ENCODE measurements around the gene SCN4A. TPM values are rescaled to one million over a fixed set of nuclear protein-coding genes. Genes with fewer than 3 reads are reported as not detected.
"Not testable (repeated sequence)": the region's sequence is repeated elsewhere in the genome, so short reads cannot be mapped to it uniquely, and the experiment has no call there.

Gene SCN4A
- total and polyA plus RNA-seq, 7 donors, result 3.8 to 137 (median 45.9) TPM

DNA sequence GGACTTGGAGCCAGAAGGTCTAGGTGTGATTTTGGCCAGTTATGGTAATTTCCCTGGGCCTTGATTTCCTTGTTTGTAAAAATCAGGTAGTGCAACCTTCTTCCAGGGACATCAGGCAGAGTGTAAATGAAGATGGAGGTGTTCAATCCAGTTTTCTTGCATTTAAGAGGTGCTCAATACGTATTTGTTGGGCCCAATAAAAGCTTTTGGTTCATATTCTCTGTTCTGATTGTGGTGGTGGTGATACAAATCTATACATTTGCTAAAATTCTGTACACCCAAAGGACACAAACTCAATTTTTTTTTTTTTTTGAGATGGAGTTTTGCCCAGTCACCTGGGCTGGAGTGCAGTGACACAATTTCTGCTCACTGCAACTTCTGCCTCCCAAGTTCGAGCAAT lies 46.6 kb downstream of the SCN4A start:
- no peaks in the 10 kb centered on the region for H3K36me3 ChIP-seq (ENCODE audit: insufficient read depth in 1 of 2, low read depth in 1 of 2)
- no peak for DNase-seq
- H3K4me1 ChIP-seq, result peaks cover 7% of the 10 kb centered on the region
- no peak overlapping the region for H3K4me3 ChIP-seq
- no peak overlapping the region for H3K27ac ChIP-seq
- TF ChIP-seq, protein P1, sequence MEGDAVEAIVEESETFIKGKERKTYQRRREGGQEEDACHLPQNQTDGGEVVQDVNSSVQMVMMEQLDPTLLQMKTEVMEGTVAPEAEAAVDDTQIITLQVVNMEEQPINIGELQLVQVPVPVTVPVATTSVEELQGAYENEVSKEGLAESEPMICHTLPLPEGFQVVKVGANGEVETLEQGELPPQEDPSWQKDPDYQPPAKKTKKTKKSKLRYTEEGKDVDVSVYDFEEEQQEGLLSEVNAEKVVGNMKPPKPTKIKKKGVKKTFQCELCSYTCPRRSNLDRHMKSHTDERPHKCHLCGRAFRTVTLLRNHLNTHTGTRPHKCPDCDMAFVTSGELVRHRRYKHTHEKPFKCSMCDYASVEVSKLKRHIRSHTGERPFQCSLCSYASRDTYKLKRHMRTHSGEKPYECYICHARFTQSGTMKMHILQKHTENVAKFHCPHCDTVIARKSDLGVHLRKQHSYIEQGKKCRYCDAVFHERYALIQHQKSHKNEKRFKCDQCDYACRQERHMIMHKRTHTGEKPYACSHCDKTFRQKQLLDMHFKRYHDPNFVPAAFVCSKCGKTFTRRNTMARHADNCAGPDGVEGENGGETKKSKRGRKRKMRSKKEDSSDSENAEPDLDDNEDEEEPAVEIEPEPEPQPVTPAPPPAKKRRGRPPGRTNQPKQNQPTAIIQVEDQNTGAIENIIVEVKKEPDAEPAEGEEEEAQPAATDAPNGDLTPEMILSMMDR (IDR thresholded peaks at IDR 0.05), result no peak
- WGBS, 3 donors, result 95 to 100% (median 100%) methylated on average over 2 of the region's 2 CpGs
- no peaks in the 10 kb centered on the region for H3K27me3 ChIP-seq (ENCODE audit: insufficient read depth in 3 of 3, low read length in 2 of 3)
- no peaks in the 10 kb centered on the region for H3K9me3 ChIP-seq
- no peak for ATAC-seq
- intact Hi-C loops (cut with DNase I), result no loop called here

DNA sequence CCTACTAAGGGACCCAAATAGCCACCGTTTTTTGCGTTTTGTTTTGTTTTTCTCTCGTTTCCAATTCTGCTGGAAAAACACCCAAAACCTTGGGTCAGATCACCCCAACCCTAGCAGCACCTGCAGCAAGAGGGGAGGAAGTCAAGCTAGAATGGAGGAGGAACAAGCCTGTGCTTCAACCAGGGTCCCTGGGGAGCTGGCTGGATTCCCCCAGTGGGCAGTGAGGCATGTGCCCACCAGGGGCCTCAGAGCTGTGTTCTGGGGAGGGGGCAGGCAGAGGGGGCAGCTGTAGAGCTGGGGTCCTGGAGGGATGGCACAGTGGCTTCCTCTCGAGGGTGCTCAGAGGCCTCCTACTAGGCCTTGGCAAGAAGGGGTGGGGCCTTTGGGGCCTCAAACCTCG lies 47.1 kb downstream of the SCN4A start:
- no peak for DNase-seq
- H3K4me1 ChIP-seq, result peaks cover 6% of the 10 kb centered on the region
- TF ChIP-seq, protein P1 (IDR thresholded peaks at IDR 0.05), result no peak
- H3K27ac ChIP-seq, result no peak overlapping the region
- 80 to 83% (median 81%) methylated on average over 5 of the region's 5 CpGs for WGBS, 3 donors
- ATAC-seq, result no peak
- H3K9me3 ChIP-seq, result no peaks in the 10 kb centered on the region
- H3K4me3 ChIP-seq, result no peak overlapping the region
- intact Hi-C loops (cut with DNase I), result no loop called here
- no peaks in the 10 kb centered on the region for H3K27me3 ChIP-seq (ENCODE audit: insufficient read depth in 3 of 3, low read length in 2 of 3)
- no peaks in the 10 kb centered on the region for H3K36me3 ChIP-seq (ENCODE audit: insufficient read depth in 1 of 2, low read depth in 1 of 2)

GRCh38 chr17:63922402-63922801 lies 50.3 kb downstream of the SCN4A start:
- ATAC-seq; H3K27me3 ChIP-seq (ENCODE audit: insufficient read depth in 3 of 3, low read length in 2 of 3); H3K27ac ChIP-seq; H3K36me3 ChIP-seq (ENCODE audit: insufficient read depth in 1 of 2, low read depth in 1 of 2); H3K9me3 ChIP-seq; intact Hi-C loops (cut with DNase I); H3K4me1 ChIP-seq; H3K4me3 ChIP-seq; DNase-seq: not testable (repeated sequence)
- WGBS, 3 donors, result 78 to 82% (median 79%) methylated on average over 9 of the region's 9 CpGs

GRCh38 chr17:63920779-63921178 lies 51.9 kb downstream of the SCN4A start:
- H3K4me1 ChIP-seq; H3K4me3 ChIP-seq; H3K36me3 ChIP-seq (ENCODE audit: insufficient read depth in 1 of 2, low read depth in 1 of 2); H3K9me3 ChIP-seq; intact Hi-C loops (cut with DNase I); H3K27ac ChIP-seq; DNase-seq; H3K27me3 ChIP-seq (ENCODE audit: insufficient read depth in 3 of 3, low read length in 2 of 3); ATAC-seq: not testable (repeated sequence)
- 91 to 99% (median 92%) methylated on average over 5 of the region's 5 CpGs for WGBS, 3 donors

- H3K4me3 ChIP-seq; H3K36me3 ChIP-seq (ENCODE audit: insufficient read depth in 1 of 2, low read depth in 1 of 2); H3K27me3 ChIP-seq (ENCODE audit: insufficient read depth in 3 of 3, low read length in 2 of 3); H3K27ac ChIP-seq; H3K9me3 ChIP-seq; H3K4me1 ChIP-seq; intact Hi-C loops (cut with DNase I); ATAC-seq; DNase-seq: not testable (repeated sequence)
- WGBS, 3 donors, result 84 to 90% (median 86%) methylated on average over 6 of the region's 6 CpGs
These were observed 52.7 kb downstream of the SCN4A start for GRCh38 chr17:63920050-63920449.

- Histone ChIP-seq H3K4me1 (no peaks in the 10 kb centered on the region), H3K27ac (no peak overlapping the region), H3K27me3 (ENCODE audit: insufficient read depth in 3 of 3, low read length in 2 of 3) (no peaks in the 10 kb centered on the region), H3K36me3 (ENCODE audit: insufficient read depth in 1 of 2, low read depth in 1 of 2) (no peaks in the 10 kb centered on the region), H3K9me3 (no peaks in the 10 kb centered on the region), H3K4me3 (no peak overlapping the region)
- 40 to 47% (median 42%) methylated on average over 8 of the region's 8 CpGs for WGBS, 3 donors
- DNase-seq, result peak; percentile 47 to 65
- TF ChIP-seq, protein P1 (IDR thresholded peaks at IDR 0.05), result peak; percentile 95
- ATAC-seq, result peak; percentile 87 to 97 (median 92)
- intact Hi-C loops (cut with DNase I), result loop anchor here (2.0 to 10.0 kb wide), 3 partner anchors 71 to 215 kb away; partner anchors contain the start of gene ERN1 (in 1 of the 2)
These were observed 53.4 kb downstream of the SCN4A start for GRCh38 chr17:63919311-63919723.

DNA sequence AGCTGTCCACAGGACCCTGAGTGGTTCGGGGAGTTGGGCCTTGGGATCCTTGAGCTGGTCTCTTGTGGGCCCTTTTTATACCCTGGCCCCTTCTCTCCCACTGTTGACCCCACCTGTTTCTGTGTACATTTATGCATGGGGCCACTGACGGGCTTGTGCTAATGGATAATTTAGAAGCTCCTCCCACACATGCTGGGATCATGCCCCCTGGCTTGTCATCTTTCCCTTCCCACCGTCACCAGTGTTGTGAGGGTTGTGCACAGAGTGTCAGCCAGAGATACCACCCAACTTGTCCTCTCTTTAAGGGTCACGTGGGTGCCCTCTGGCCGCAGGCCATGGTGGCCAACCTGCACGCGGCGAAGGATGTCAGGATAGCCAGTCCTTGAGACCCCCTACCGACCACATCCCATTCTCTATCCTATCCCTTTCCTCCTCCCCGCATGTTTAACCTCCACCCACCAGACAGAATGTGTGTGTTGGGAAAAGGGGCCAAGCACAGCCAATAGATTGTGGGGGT lies 53.9 kb downstream of the SCN4A start, which contains the start of gene GH1:
TSS of gene GH1 (minus strand) at position 51 of the 517 bp plus-strand sequence. CDS start 63 bp downstream, outside the sequence.
- intact Hi-C loops (cut with DNase I), result loop anchor here (2.0 to 10.0 kb wide), 3 partner anchors 72 to 216 kb away; partner anchors contain the start of gene ERN1 (in 1 of the 2)
- H3K9me3 ChIP-seq; H3K27me3 ChIP-seq (ENCODE audit: insufficient read depth in 3 of 3, low read length in 2 of 3); H3K36me3 ChIP-seq (ENCODE audit: insufficient read depth in 1 of 2, low read depth in 1 of 2); ATAC-seq; H3K4me1 ChIP-seq; DNase-seq; H3K27ac ChIP-seq; H3K4me3 ChIP-seq: not testable (repeated sequence)
- 51 to 53% (median 51%) methylated on average over 10 of the region's 10 CpGs for WGBS, 3 donors

Data from psoas muscle (tissue), 8 donors.